Osteoblast (primary cell): ENCODE data around the gene PGGHG. TPM values are rescaled to one million over a fixed set of nuclear protein-coding genes. Genes with fewer than 3 reads are reported as not detected.
"Not testable (repeated sequence)": the region's sequence is repeated elsewhere in the genome, so short reads cannot be mapped to it uniquely, and the experiment has no call there.

Source experiments
- DNase-seq: peaks from one replicate; pipeline ENCODE4 v3.0.0; 2011; ENCODE audit warnings: low spot score, mixed read lengths; ENCODE audit not compliant: insufficient read length; ENCODE audit errors: missing footprints
- H2AFZ ChIP-seq: 2 replicates; pipeline ENCODE4 v1.6.0; 2011; ENCODE audit warnings: mild to moderate bottlenecking, low read length
- H3K27ac ChIP-seq: 2 replicates; pipeline ENCODE4 v1.5.1; 2011; ENCODE audit warnings: mild to moderate bottlenecking, low read depth, low read length, moderate library complexity
- H3K27me3 ChIP-seq: 2 replicates; pipeline ENCODE4 v1.6.0; 2012; ENCODE audit warnings: mild to moderate bottlenecking, control low read depth, inconsistent platforms, low read length, moderate library complexity; ENCODE audit not compliant: insufficient read depth
- H3K36me3 ChIP-seq: 2 replicates; pipeline ENCODE4 v1.5.1; 2011; ENCODE audit warnings: mild to moderate bottlenecking, low read length, control low read depth, moderate library complexity; ENCODE audit not compliant: insufficient read depth
- H3K4me1 ChIP-seq: 2 replicates; pipeline ENCODE4 v1.5.1; 2011; ENCODE audit warnings: mild to moderate bottlenecking, low read length, control low read depth, moderate library complexity; ENCODE audit not compliant: insufficient read depth
- H3K4me2 ChIP-seq: 2 replicates; pipeline ENCODE4 v1.6.0; 2011; ENCODE audit warnings: mild to moderate bottlenecking, low read length; ENCODE audit not compliant: insufficient read depth
- H3K4me3 ChIP-seq: fragments of 200-600 bp; sonication (generic); 3 replicates; pipeline ENCODE4 v1.5.1; 2012; ENCODE audit warnings: mild to moderate bottlenecking, low read length, inconsistent platforms; ENCODE audit not compliant: insufficient read depth
- H3K79me2 ChIP-seq: 2 replicates; pipeline ENCODE4 v1.6.0; 2012; ENCODE audit warnings: mild to moderate bottlenecking, low read length, control low read depth, inconsistent platforms; ENCODE audit not compliant: insufficient read depth
- H3K9me3 ChIP-seq: 2 replicates; pipeline ENCODE4 v1.5.1; 2011; ENCODE audit warnings: low read depth, low read length, control low read depth
- H4K20me1 ChIP-seq: 2 replicates; pipeline ENCODE4 v1.6.0; 2012; ENCODE audit warnings: mild to moderate bottlenecking, low read length, control low read depth; ENCODE audit not compliant: insufficient read depth
- CTCF ChIP-seq: IDR thresholded peaks from 2 replicates; pipeline ENCODE4 v1.5.1; 2011; ENCODE audit warnings: mild to moderate bottlenecking, low read depth, low read length, moderate library complexity; ENCODE audit errors: extremely low read depth
- total RNA-seq: library from RNA; depleted of rRNA; stranded (reverse); fragments of >200 nt; gene quantifications from 2 replicates; pipeline ENCODE4 v1.2.3, GENCODE V29; 2012

PGGHG gene
- total RNA-seq, 1 donor: 8.7 TPM

- peak; percentile 89 for DNase-seq
- H2AFZ ChIP-seq: no peak overlapping the region
- TF ChIP-seq CTCF: no peak
- H3K79me2 ChIP-seq: peaks cover 7% of the 10 kb centered on the region
- peaks cover 18% of the 10 kb centered on the region for H3K4me1 ChIP-seq
- no peak overlapping the region for H3K4me3 ChIP-seq
- peaks cover 3% of the 10 kb centered on the region for H4K20me1 ChIP-seq
- H3K27me3 ChIP-seq: peaks cover 27% of the 10 kb centered on the region
- H3K27ac ChIP-seq: no peak overlapping the region
- no peaks in the 10 kb centered on the region for H3K36me3 ChIP-seq
- H3K4me2 ChIP-seq: peak overlapping the region; percentile 24
- no peaks in the 10 kb centered on the region for H3K9me3 ChIP-seq
These were observed 26.1 kb downstream of the PGGHG start for GRCh38 chr11:315051-315481.

- TF ChIP-seq CTCF: no peak
- Histone ChIP-seq H2AFZ (no peak overlapping the region), H4K20me1 (peaks cover 3% of the 10 kb centered on the region), H3K4me1 (peaks cover 18% of the 10 kb centered on the region), H3K79me2 (peaks cover 12% of the 10 kb centered on the region), H3K36me3 (no peaks in the 10 kb centered on the region), H3K4me2 (peak overlapping the region; percentile 24), H3K9me3 (no peaks in the 10 kb centered on the region), H3K27me3 (peaks cover 27% of the 10 kb centered on the region), H3K4me3 (peak overlapping the region; percentile 28), H3K27ac (no peak overlapping the region)
- peak; percentile 78 for DNase-seq
These were observed 26.6 kb downstream of the PGGHG start for GRCh38 chr11:315516-315994.

GRCh38 chr11:316031-316701 is 27.2 kb downstream of the PGGHG start:
- no peak for TF ChIP-seq CTCF
- Histone ChIP-seq H4K20me1 (peaks cover 3% of the 10 kb centered on the region), H3K79me2 (peaks cover 14% of the 10 kb centered on the region), H3K4me3 (peak overlapping the region; percentile 25), H3K9me3 (no peaks in the 10 kb centered on the region), H3K4me1 (peaks cover 18% of the 10 kb centered on the region), H3K27me3 (peaks cover 27% of the 10 kb centered on the region), H3K36me3 (no peaks in the 10 kb centered on the region), H3K27ac (no peak overlapping the region), H3K4me2 (peak overlapping the region; percentile 44), H2AFZ (peak overlapping the region; percentile 3)
- DNase-seq: peak; percentile 78

GRCh38 chr11:316891-317301 is 28.0 kb downstream of the PGGHG start:
- H3K4me1 ChIP-seq: peaks cover 14% of the 10 kb centered on the region
- peak overlapping the region; percentile 44 for H3K4me2 ChIP-seq
- H3K27ac ChIP-seq: no peak overlapping the region
- no peak overlapping the region for H2AFZ ChIP-seq
- TF ChIP-seq CTCF: no peak
- H3K4me3 ChIP-seq: no peak overlapping the region
- peaks cover 14% of the 10 kb centered on the region for H3K79me2 ChIP-seq
- no peaks in the 10 kb centered on the region for H3K9me3 ChIP-seq
- H4K20me1 ChIP-seq: peaks cover 3% of the 10 kb centered on the region
- peaks cover 27% of the 10 kb centered on the region for H3K27me3 ChIP-seq
- DNase-seq: peak; percentile 67
- no peaks in the 10 kb centered on the region for H3K36me3 ChIP-seq

- H3K9me3 ChIP-seq, H4K20me1 ChIP-seq, H2AFZ ChIP-seq, H3K4me3 ChIP-seq, H3K27ac ChIP-seq, H3K4me2 ChIP-seq, H3K36me3 ChIP-seq: not testable (repeated sequence)
- Histone ChIP-seq H3K4me1 (peaks cover 13% of the 10 kb centered on the region), H3K79me2 (peaks cover 14% of the 10 kb centered on the region), H3K27me3 (peaks cover 27% of the 10 kb centered on the region)
- peak; percentile 50 for DNase-seq
These were observed 28.9 kb downstream of the PGGHG start for GRCh38 chr11:317668-318404.
